ENCODE results near the gene CCT5.

The CCT5 gene

GRCh38 chr5:10265245-10266109, 15.4 kb downstream of the CCT5 start:
- no peaks in the 10 kb centered on the region; the same call in 1 of the 2 replicates for H4K20me1 ChIP-seq (ENCODE audit: insufficient read depth, low read length)
- no peaks in the 10 kb centered on the region for H3K27me3 ChIP-seq (ENCODE audit: low read depth, low read length)
- no peak overlapping the region for H3K4me2 ChIP-seq (ENCODE audit: low read length)
- H3K4me1 ChIP-seq (ENCODE audit: low read length) = no peaks in the 10 kb centered on the region
- H3K79me2 ChIP-seq (ENCODE audit: low read length) = no peaks in the 10 kb centered on the region
- TF ChIP-seq EZH2phosphoT487 (IDR thresholded peaks at IDR 0.05; ENCODE audit: low read depth) = no peak
- TF ChIP-seq CTCF (IDR thresholded peaks at IDR 0.05; ENCODE audit: low read depth, low read length) = no peak
- no peak overlapping the region for H3K9ac ChIP-seq (ENCODE audit: low read length)
- no peak overlapping the region for H2AFZ ChIP-seq (ENCODE audit: low read depth, low read length)
- no peak overlapping the region for H3K27ac ChIP-seq (ENCODE audit: low read length)
- H3K36me3 ChIP-seq (replicated peaks; ENCODE audit: low read depth, low read length) = peaks cover 38% of the 10 kb centered on the region
- H3K4me3 ChIP-seq (ENCODE audit: low read length) = no peak overlapping the region
- H3K9me3 ChIP-seq (ENCODE audit: insufficient read depth, low read length) = no peaks in the 10 kb centered on the region

DNA sequence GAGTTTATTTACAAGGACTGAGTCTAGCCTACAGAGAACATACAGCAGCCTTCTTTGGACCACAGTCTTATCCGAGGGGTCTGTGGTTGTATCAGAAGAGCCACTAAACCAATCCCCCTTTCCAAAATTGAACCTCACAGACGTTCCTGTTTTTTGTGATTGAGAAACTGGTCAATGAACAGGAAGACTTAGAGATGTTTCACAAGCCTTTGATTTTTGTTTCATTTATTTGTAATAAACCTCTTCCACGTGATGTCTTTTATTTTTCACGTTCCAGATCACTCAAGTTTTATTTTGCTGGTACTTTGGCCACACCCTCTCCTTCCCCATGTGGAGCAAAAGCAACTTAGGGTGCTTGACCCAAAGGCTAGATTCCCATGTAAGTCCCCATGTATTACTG, 16.1 kb downstream of the CCT5 start:
- no peak overlapping the region for H3K4me3 ChIP-seq (ENCODE audit: low read length)
- H3K36me3 ChIP-seq (replicated peaks; ENCODE audit: low read depth, low read length) = peaks cover 33% of the 10 kb centered on the region
- no peaks in the 10 kb centered on the region; the same call in 1 of the 2 replicates for H4K20me1 ChIP-seq (ENCODE audit: insufficient read depth, low read length)
- no peaks in the 10 kb centered on the region for H3K27me3 ChIP-seq (ENCODE audit: low read depth, low read length)
- H3K27ac ChIP-seq (ENCODE audit: low read length) = no peak overlapping the region
- no peak overlapping the region for H3K4me2 ChIP-seq (ENCODE audit: low read length)
- H3K79me2 ChIP-seq (ENCODE audit: low read length) = no peaks in the 10 kb centered on the region
- H2AFZ ChIP-seq (ENCODE audit: low read depth, low read length) = no peak overlapping the region
- H3K4me1 ChIP-seq (ENCODE audit: low read length) = no peaks in the 10 kb centered on the region
- no peaks in the 10 kb centered on the region for H3K9me3 ChIP-seq (ENCODE audit: insufficient read depth, low read length)
- TF ChIP-seq CTCF (IDR thresholded peaks at IDR 0.05; ENCODE audit: low read depth, low read length) (no peak), EZH2phosphoT487 (IDR thresholded peaks at IDR 0.05; ENCODE audit: low read depth) (no peak)
- no peak overlapping the region for H3K9ac ChIP-seq (ENCODE audit: low read length)

DNA sequence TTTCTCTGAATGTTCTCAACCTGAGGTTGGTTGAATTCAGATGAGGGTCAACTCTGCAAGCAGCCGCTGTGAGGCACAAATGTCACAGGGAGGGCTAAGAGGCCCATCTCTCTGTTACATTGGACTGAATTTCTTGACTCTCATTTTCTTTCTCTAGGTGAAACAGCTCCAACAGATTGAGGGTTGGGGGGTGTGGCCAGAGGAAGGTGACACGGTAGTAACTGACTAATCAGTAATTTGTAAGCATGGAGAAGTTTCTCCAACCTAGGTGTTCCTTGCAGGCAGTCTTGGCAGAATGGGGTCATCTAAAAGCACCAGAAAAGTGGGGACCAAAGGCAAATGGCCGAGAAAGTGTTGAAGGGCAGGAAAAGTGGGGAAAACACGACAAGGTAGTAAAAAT, 16.8 kb downstream of the CCT5 start:
- H4K20me1 ChIP-seq (ENCODE audit: insufficient read depth, low read length) = no peaks in the 10 kb centered on the region
- H3K4me3 ChIP-seq (ENCODE audit: low read length) = no peak overlapping the region
- no peaks in the 10 kb centered on the region for H3K9me3 ChIP-seq (ENCODE audit: insufficient read depth, low read length)
- H3K9ac ChIP-seq (ENCODE audit: low read length) = no peak overlapping the region
- H2AFZ ChIP-seq (ENCODE audit: low read depth, low read length) = no peak overlapping the region
- no peak for TF ChIP-seq CTCF (IDR thresholded peaks at IDR 0.05; ENCODE audit: low read depth, low read length)
- TF ChIP-seq EZH2phosphoT487 (IDR thresholded peaks at IDR 0.05; ENCODE audit: low read depth) = no peak
- no peak overlapping the region for H3K27ac ChIP-seq (ENCODE audit: low read length)
- H3K79me2 ChIP-seq (ENCODE audit: low read length) = no peaks in the 10 kb centered on the region
- H3K36me3 ChIP-seq (replicated peaks; ENCODE audit: low read depth, low read length) = peaks cover 28% of the 10 kb centered on the region
- no peak overlapping the region for H3K4me2 ChIP-seq (ENCODE audit: low read length)
- no peaks in the 10 kb centered on the region for H3K27me3 ChIP-seq (ENCODE audit: low read depth, low read length)
- no peaks in the 10 kb centered on the region for H3K4me1 ChIP-seq (ENCODE audit: low read length)

- Histone ChIP-seq H3K36me3 (replicated peaks; ENCODE audit: low read depth, low read length) (peaks cover 18% of the 10 kb centered on the region), H3K9ac (ENCODE audit: low read length) (no peak overlapping the region), H3K27me3 (ENCODE audit: low read depth, low read length) (no peaks in the 10 kb centered on the region), H4K20me1 (ENCODE audit: insufficient read depth, low read length) (no peaks in the 10 kb centered on the region), H3K4me1 (ENCODE audit: low read length) (no peaks in the 10 kb centered on the region), H3K4me2 (ENCODE audit: low read length) (no peak overlapping the region), H3K4me3 (ENCODE audit: low read length) (no peak overlapping the region), H3K79me2 (ENCODE audit: low read length) (no peaks in the 10 kb centered on the region), H3K27ac (ENCODE audit: low read length) (no peak overlapping the region), H3K9me3 (ENCODE audit: insufficient read depth, low read length) (no peaks in the 10 kb centered on the region), H2AFZ (ENCODE audit: low read depth, low read length) (no peak overlapping the region)
- no peak for TF ChIP-seq CTCF (IDR thresholded peaks at IDR 0.05; ENCODE audit: low read depth, low read length)
- TF ChIP-seq EZH2phosphoT487 (IDR thresholded peaks at IDR 0.05; ENCODE audit: low read depth) = no peak
Measured at GRCh38 chr5:10268100-10268499, 18.0 kb downstream of the CCT5 start.

All from OCI-LY3 (cell line).